Measurements from ENCODE around the gene HARS2.
A peak's percentile ranks its signal among the peaks of the same experiment; 100 is the strongest.
"Not testable (repeated sequence)": the region's sequence is repeated elsewhere in the genome, so short reads cannot be mapped to it uniquely, and the experiment has no call there.

Gene HARS2, protein sequence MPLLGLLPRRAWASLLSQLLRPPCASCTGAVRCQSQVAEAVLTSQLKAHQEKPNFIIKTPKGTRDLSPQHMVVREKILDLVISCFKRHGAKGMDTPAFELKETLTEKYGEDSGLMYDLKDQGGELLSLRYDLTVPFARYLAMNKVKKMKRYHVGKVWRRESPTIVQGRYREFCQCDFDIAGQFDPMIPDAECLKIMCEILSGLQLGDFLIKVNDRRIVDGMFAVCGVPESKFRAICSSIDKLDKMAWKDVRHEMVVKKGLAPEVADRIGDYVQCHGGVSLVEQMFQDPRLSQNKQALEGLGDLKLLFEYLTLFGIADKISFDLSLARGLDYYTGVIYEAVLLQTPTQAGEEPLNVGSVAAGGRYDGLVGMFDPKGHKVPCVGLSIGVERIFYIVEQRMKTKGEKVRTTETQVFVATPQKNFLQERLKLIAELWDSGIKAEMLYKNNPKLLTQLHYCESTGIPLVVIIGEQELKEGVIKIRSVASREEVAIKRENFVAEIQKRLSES

DNA sequence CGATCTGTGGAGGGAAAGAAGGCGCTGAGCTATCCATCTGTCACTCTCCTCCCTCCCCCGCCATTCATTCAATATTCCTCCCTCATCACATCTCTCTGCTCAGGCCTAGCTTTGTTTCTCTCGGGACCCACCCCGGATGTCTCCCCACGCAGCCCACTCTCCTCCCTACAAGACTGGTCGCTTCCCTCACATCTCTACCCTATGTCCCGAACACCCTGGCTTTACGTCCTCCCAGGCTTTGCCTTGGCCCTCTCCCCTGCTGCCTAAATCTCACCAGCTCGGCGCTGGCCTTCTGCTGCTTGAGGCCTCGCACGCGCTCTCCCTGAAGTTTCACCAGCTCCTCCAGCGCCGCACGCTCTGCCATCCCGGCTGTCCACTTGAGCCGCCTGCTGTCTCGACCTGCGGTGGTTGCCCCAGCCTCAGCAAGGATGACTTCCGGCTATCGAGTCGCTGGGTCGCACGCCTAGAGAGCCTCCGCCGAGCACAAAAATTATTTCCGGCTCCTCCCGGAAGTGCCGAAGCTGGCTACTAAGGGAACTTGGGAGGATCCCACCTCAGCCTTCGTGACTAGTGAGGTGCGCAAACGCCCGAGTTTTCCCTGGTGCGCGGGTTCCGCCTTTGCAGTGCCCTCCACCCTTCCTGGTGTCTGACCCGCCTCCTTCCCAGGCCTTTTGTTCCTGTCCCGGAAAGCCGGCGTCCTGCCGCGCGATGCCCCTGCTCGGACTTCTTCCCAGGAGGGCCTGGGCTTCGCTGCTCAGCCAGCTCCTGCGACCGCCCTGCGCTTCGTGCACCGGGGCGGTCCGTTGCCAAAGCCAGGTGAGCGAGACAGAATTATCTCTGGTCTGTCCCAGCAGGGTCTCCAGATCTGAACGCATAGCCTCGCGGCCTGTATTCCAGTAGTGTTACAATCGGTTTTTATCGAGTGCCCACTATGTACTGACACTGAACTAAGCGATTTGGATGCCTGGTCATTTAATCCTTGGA, at the start of gene HARS2, which contains the start of gene HARS1:
HARS2 (plus strand) TSS at position 515 of the 984 bp plus-strand sequence; CDS start at position 709, 194 bp downstream.
HARS1 (minus strand) TSS at position 430 of the 984 bp plus-strand sequence; CDS start at position 364, 66 bp downstream.
- Histone ChIP-seq H3K9ac (ENCODE audit: low read depth in 1 of 2, low read length in 2 of 2) (peak within 1 kb of the TSS; percentile 80 to 88), H3K36me3 (ENCODE audit: control insufficient read depth in 1 of 2, insufficient read depth in 2 of 2, low read length in 2 of 2) (peaks cover 24 to 41% of the 10 kb centered on the region in 2 donors), H3K4me1 (ENCODE audit: control insufficient read depth in 1 of 2, insufficient read depth in 2 of 2, low read length in 2 of 2) (peaks cover 13 to 22% of the 10 kb centered on the region in 2 donors)

DNA sequence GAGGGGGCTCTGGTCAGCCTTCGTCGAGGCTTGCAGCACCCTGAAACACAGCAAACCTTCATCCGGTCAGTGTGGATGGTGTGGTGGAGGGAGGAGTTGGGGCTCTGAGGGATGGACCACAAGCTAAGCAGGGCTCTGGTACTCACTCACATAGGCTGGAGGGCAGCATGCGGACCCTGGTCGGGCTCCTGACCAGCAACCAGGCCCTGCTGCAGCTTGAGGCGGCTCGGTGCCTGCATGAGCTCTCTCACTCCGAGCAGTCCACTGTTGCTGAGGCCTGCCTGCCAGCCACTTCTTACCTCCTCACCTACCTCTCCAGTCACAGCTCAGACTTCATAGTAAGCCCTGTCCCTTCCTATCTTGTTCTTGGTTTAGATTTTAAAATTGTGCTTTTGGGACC, 49.5 kb upstream of the HARS2 start:
- peaks cover 12 to 18% of the 10 kb centered on the region in 2 donors for H3K4me1 ChIP-seq (ENCODE audit: control insufficient read depth in 1 of 2, insufficient read depth in 2 of 2, low read length in 2 of 2)
- H3K4me3 ChIP-seq (ENCODE audit: low read depth in 1 of 2, low read length in 2 of 2), result no peak overlapping the region
- H3K27ac ChIP-seq (ENCODE audit: low read depth, low read length), result no peak overlapping the region
- H3K27me3 ChIP-seq (ENCODE audit: control insufficient read depth in 1 of 2, insufficient read depth in 2 of 2, low read length in 2 of 2), result no peaks in the 10 kb centered on the region
- H3K36me3 ChIP-seq (ENCODE audit: control insufficient read depth in 1 of 2, insufficient read depth in 2 of 2, low read length in 2 of 2), result peaks cover 19 to 37% of the 10 kb centered on the region in 2 donors
- H3K9me3 ChIP-seq (ENCODE audit: control insufficient read depth in 1 of 2, low read length in 2 of 2), result no peaks in the 10 kb centered on the region
- no peak overlapping the region for H3K9ac ChIP-seq (ENCODE audit: low read depth in 1 of 2, low read length in 2 of 2)

More for the DNA sequence above, at the start of gene HARS2, which contains the start of gene HARS1:
- H3K27me3 ChIP-seq (ENCODE audit: control insufficient read depth in 1 of 2, insufficient read depth in 2 of 2, low read length in 2 of 2), result no peaks in the 10 kb centered on the region
- peak within 1 kb of the TSS; percentile 93 to 94 for H3K4me3 ChIP-seq (ENCODE audit: low read depth in 1 of 2, low read length in 2 of 2)
- peak within 1 kb of the TSS; percentile 84 for H3K27ac ChIP-seq (ENCODE audit: low read depth, low read length)
- no peaks in the 10 kb centered on the region for H3K9me3 ChIP-seq (ENCODE audit: control insufficient read depth in 1 of 2, low read length in 2 of 2)

DNA sequence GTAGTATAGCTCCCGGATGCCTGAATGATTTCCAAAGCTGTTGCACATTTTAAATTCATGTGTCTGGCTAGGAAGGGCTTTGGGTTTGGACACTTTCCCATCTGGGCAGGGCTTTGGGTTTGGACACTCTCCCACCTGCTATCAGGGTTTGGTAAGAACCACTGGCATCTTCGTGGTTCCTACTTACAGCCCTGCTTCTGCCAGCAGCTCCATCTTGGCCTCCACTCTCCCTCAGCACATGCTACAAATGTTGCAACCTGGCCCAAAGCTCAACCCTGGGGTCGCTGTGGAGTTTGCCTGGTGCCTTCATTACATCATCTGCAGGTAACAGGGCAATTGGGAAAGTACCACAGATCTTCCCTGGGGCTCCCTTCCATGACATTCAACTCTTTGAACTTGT, 48.5 kb upstream of the HARS2 start:
- no peak overlapping the region for H3K27ac ChIP-seq (ENCODE audit: low read depth, low read length)
- peaks cover 19 to 37% of the 10 kb centered on the region in 2 donors for H3K36me3 ChIP-seq (ENCODE audit: control insufficient read depth in 1 of 2, insufficient read depth in 2 of 2, low read length in 2 of 2)
- H3K9me3 ChIP-seq (ENCODE audit: control insufficient read depth in 1 of 2, low read length in 2 of 2), result no peaks in the 10 kb centered on the region
- no peaks in the 10 kb centered on the region for H3K27me3 ChIP-seq (ENCODE audit: control insufficient read depth in 1 of 2, insufficient read depth in 2 of 2, low read length in 2 of 2)
- no peak overlapping the region for H3K9ac ChIP-seq (ENCODE audit: low read depth in 1 of 2, low read length in 2 of 2)
- no peak overlapping the region for H3K4me3 ChIP-seq (ENCODE audit: low read depth in 1 of 2, low read length in 2 of 2)
- peaks cover 13 to 19% of the 10 kb centered on the region in 2 donors for H3K4me1 ChIP-seq (ENCODE audit: control insufficient read depth in 1 of 2, insufficient read depth in 2 of 2, low read length in 2 of 2)

DNA sequence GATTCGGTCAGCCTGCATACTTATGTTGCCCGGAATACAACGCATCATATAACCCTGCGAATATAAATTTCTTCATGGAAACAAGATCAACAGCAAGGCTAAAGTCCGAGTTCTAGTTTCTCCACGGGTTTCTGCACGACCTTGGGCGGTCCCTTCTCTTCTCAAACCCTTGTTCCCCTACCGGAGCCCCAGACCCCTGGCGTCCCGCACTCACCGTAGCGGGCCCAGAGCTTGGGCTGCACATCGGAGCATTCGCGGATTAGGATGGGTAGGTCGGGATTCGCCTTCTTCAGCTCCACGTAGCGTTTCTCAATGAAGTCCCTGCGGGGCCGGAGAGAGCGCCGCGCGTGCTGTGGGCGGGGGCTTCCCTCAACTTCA, 44.2 kb upstream of the HARS2 start:
- no peaks in the 10 kb centered on the region for H3K9me3 ChIP-seq (ENCODE audit: control insufficient read depth in 1 of 2, low read length in 2 of 2)
- no peaks in the 10 kb centered on the region for H3K27me3 ChIP-seq (ENCODE audit: control insufficient read depth in 1 of 2, insufficient read depth in 2 of 2, low read length in 2 of 2)
- H3K9ac ChIP-seq (ENCODE audit: low read depth in 1 of 2, low read length in 2 of 2), result peak overlapping the region; percentile 77 to 88
- H3K4me1 ChIP-seq (ENCODE audit: control insufficient read depth in 1 of 2, insufficient read depth in 2 of 2, low read length in 2 of 2), result peaks cover 13 to 15% of the 10 kb centered on the region in 2 donors
- peaks cover 24 to 50% of the 10 kb centered on the region in 2 donors for H3K36me3 ChIP-seq (ENCODE audit: control insufficient read depth in 1 of 2, insufficient read depth in 2 of 2, low read length in 2 of 2)
- H3K4me3 ChIP-seq (ENCODE audit: low read depth in 1 of 2, low read length in 2 of 2), result peak overlapping the region; percentile 87 to 95
- peak overlapping the region; percentile 72 for H3K27ac ChIP-seq (ENCODE audit: low read depth, low read length)

DNA sequence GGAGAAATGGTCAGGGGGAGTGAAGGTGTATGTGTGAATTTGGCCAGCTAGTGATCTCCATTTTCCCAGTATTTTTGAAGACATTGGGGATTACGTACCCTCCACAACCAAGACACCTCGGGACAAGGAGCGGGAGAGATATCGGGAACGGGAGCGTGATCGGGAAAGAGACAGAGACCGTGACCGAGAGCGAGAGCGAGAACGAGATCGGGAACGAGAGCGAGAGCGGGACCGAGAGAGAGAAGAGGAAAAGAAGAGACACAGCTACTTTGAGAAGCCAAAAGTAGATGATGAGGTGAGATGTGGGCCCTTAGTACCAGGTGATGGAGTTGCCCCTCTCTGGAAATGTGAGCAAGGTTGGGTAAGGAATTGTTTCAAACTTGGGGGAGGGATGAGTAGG, 32.4 kb upstream of the HARS2 start:
- Histone ChIP-seq H3K36me3 (ENCODE audit: control insufficient read depth in 1 of 2, insufficient read depth in 2 of 2, low read length in 2 of 2) (peaks cover 49 to 88% of the 10 kb centered on the region in 2 donors), H3K4me3 (ENCODE audit: low read depth in 1 of 2, low read length in 2 of 2) (no peak overlapping the region)

DNA sequence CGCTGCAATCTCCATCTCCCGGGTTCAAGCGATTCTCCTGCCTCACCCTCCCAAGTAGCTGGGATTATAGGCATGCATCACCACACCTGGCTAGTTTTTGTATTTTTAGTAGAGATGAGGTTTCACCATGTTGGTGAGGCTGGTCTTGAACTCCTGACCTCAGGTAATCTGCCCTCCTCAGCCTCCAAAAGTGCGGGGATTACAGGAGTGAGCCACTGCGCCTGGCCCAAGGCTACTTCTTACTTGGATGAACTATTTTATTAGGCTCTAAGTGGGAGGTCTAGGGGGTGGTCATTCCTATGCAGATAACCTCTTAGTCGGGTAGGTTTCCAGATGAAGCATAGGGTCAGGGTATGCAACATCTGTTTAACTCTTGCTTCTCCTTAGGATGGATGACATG, 30.9 kb upstream of the HARS2 start:
- peaks cover 43 to 73% of the 10 kb centered on the region in 2 donors for H3K36me3 ChIP-seq (ENCODE audit: control insufficient read depth in 1 of 2, insufficient read depth in 2 of 2, low read length in 2 of 2)

More for the DNA sequence above, 32.4 kb upstream of the HARS2 start:
- no peak overlapping the region for H3K27ac ChIP-seq (ENCODE audit: low read depth, low read length)
- H3K9ac ChIP-seq (ENCODE audit: low read depth in 1 of 2, low read length in 2 of 2), result no peak overlapping the region
- H3K9me3 ChIP-seq (ENCODE audit: control insufficient read depth in 1 of 2, low read length in 2 of 2), result no peaks in the 10 kb centered on the region
- H3K27me3 ChIP-seq (ENCODE audit: control insufficient read depth in 1 of 2, insufficient read depth in 2 of 2, low read length in 2 of 2), result no peaks in the 10 kb centered on the region
- peaks cover 0 to 3% of the 10 kb centered on the region in 2 donors for H3K4me1 ChIP-seq (ENCODE audit: control insufficient read depth in 1 of 2, insufficient read depth in 2 of 2, low read length in 2 of 2)

DNA sequence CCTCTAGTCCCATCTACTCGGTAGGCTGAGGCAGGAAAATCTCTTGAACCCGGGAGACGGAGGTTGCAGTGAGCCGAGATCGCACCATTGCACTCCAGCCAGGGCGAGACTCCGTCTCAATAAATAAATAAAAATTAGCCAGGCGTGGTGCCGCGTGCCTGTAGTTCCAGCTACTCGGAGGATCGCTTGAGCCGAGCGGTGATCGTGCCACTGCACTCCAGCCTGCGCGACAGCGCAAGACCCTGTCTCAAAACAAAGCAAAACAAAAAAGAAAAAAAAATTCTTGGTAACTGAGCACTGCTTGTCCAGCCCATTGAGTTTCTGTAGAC, 27.3 kb upstream of the HARS2 start:
- Histone ChIP-seq H3K9ac (ENCODE audit: low read depth in 1 of 2, low read length in 2 of 2) (peak overlapping the region; percentile 91 to 92), H3K36me3 (ENCODE audit: control insufficient read depth in 1 of 2, insufficient read depth in 2 of 2, low read length in 2 of 2) (peaks cover 42 to 63% of the 10 kb centered on the region in 2 donors), H3K4me3 (ENCODE audit: low read depth in 1 of 2, low read length in 2 of 2) (peak overlapping the region; percentile 97 to 98), H3K27ac (ENCODE audit: low read depth, low read length) (peak overlapping the region; percentile 97), H3K9me3 (ENCODE audit: control insufficient read depth in 1 of 2, low read length in 2 of 2) (no peaks in the 10 kb centered on the region), H3K4me1 (ENCODE audit: control insufficient read depth in 1 of 2, insufficient read depth in 2 of 2, low read length in 2 of 2) (peaks cover 0 to 21% of the 10 kb centered on the region in 2 donors), H3K27me3 (ENCODE audit: control insufficient read depth in 1 of 2, insufficient read depth in 2 of 2, low read length in 2 of 2) (no peaks in the 10 kb centered on the region)

More for the DNA sequence above, 30.9 kb upstream of the HARS2 start:
- H3K9ac ChIP-seq (ENCODE audit: low read depth in 1 of 2, low read length in 2 of 2); H3K4me3 ChIP-seq (ENCODE audit: low read depth in 1 of 2, low read length in 2 of 2); H3K27ac ChIP-seq (ENCODE audit: low read depth, low read length); H3K27me3 ChIP-seq (ENCODE audit: control insufficient read depth in 1 of 2, insufficient read depth in 2 of 2, low read length in 2 of 2); H3K9me3 ChIP-seq (ENCODE audit: control insufficient read depth in 1 of 2, low read length in 2 of 2); H3K4me1 ChIP-seq (ENCODE audit: control insufficient read depth in 1 of 2, insufficient read depth in 2 of 2, low read length in 2 of 2): not testable (repeated sequence)

DNA sequence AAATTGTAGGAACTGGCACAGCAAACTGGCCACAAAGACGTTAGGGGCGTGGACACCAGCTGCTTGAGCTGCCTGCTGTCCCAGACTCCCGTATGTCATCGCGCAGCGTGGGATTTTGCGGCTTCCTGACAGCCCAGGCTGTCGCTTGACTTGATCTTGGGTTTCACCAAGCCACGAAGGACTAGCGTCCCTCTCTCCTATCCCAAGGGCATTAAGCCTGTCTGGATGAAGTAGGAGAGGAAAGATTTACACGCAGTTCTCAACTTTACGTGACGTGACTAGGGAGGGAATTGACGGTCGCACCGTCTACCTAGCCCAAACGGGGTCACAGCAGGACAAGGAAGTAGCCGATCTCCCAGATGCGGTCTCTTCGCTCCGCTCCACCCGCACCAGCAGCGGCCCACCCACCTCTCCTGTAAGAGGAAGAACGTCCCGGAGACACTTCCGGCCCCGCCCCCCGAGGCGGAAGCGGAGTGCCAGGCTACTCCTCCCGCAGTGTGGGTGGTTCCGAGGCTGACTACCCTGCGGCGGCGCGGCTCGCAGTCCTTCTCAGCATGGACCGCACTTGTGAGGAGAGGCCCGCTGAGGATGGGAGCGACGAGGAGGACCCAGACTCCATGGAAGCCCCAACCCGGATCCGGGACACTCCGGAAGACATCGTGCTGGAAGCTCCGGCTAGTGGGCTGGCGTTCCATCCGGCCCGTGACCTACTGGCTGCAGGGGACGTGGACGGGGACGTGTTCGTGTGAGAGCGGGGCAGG, 26.7 kb upstream of the HARS2 start, which contains the start of gene WDR55:
WDR55 (plus strand) TSS at position 546 of the 761 bp plus-strand sequence; CDS start at position 555, 9 bp downstream.
- H3K27ac ChIP-seq (ENCODE audit: low read depth, low read length), result peak within 1 kb of the TSS; percentile 97
- H3K4me3 ChIP-seq (ENCODE audit: low read depth in 1 of 2, low read length in 2 of 2), result peak within 1 kb of the TSS; percentile 97 to 98
- peak within 1 kb of the TSS; percentile 91 to 92 for H3K9ac ChIP-seq (ENCODE audit: low read depth in 1 of 2, low read length in 2 of 2)
- H3K9me3 ChIP-seq (ENCODE audit: control insufficient read depth in 1 of 2, low read length in 2 of 2), result no peaks in the 10 kb centered on the region
- H3K4me1 ChIP-seq (ENCODE audit: control insufficient read depth in 1 of 2, insufficient read depth in 2 of 2, low read length in 2 of 2), result peaks cover 0 to 21% of the 10 kb centered on the region in 2 donors
- peaks cover 38 to 63% of the 10 kb centered on the region in 2 donors for H3K36me3 ChIP-seq (ENCODE audit: control insufficient read depth in 1 of 2, insufficient read depth in 2 of 2, low read length in 2 of 2)
- H3K27me3 ChIP-seq (ENCODE audit: control insufficient read depth in 1 of 2, insufficient read depth in 2 of 2, low read length in 2 of 2), result no peaks in the 10 kb centered on the region

DNA sequence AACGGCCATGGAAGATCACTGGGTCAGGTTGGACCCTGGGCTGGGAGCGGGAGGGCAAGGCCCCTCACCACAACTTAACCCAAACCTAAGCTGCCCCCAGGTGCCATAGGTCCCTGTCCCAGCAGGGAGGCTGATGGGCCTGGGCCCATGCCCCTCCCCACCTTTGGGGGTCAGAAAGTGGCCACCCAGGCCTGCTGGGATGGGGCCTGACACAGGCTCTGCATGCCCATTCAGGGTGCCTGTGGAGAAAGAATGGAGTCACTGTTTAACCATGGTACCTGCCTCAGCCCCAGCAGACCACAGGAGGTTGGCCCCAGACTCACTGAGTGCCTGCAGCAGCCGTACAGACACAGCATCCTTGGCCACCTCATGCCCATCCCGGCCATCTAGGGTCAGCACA, 20.2 kb upstream of the HARS2 start:
- H3K27me3 ChIP-seq (ENCODE audit: control insufficient read depth in 1 of 2, insufficient read depth in 2 of 2, low read length in 2 of 2); H3K4me1 ChIP-seq (ENCODE audit: control insufficient read depth in 1 of 2, insufficient read depth in 2 of 2, low read length in 2 of 2); H3K27ac ChIP-seq (ENCODE audit: low read depth, low read length); H3K4me3 ChIP-seq (ENCODE audit: low read depth in 1 of 2, low read length in 2 of 2); H3K9me3 ChIP-seq (ENCODE audit: control insufficient read depth in 1 of 2, low read length in 2 of 2); H3K9ac ChIP-seq (ENCODE audit: low read depth in 1 of 2, low read length in 2 of 2): not testable (repeated sequence)
- H3K36me3 ChIP-seq (ENCODE audit: control insufficient read depth in 1 of 2, insufficient read depth in 2 of 2, low read length in 2 of 2), result peaks cover 26 to 83% of the 10 kb centered on the region in 2 donors
